CMK (cell line): ENCODE results near the gene ELK1.
"Not testable (repeated sequence)": the region's sequence is repeated elsewhere in the genome, so short reads cannot be mapped to it uniquely, and the experiment has no call there.

Experiments used
- DNase-seq: peaks from one replicate; pipeline ENCODE4 v3.0.0-alpha.2; 2010; ENCODE audit warnings: low read depth

The ELK1 gene

GRCh38 chrX:47650164-47651042 lies at the start of gene ELK1:
Gene ELK1, minus strand, starts transcription at chrX:47650563. Its CDS starts 9,122 bp downstream, at chrX:47641441.
- peak; percentile 95 for DNase-seq

- DNase-seq: no peak
Measured at GRCh38 chrX:47697181-47697580, 46.8 kb upstream of the ELK1 start.

GRCh38 chrX:47690175-47690574 lies 39.8 kb upstream of the ELK1 start:
- no peak for DNase-seq

GRCh38 chrX:47687263-47687662 lies 36.9 kb upstream of the ELK1 start:
- DNase-seq: no peak

- DNase-seq: no peak
Measured at GRCh38 chrX:47683829-47684205, 33.5 kb upstream of the ELK1 start.

GRCh38 chrX:47683184-47683828 lies 32.9 kb upstream of the ELK1 start:
- no peak for DNase-seq

- peak; percentile 33 for DNase-seq
Measured at GRCh38 chrX:47675959-47676859, 25.8 kb upstream of the ELK1 start.

- no peak for DNase-seq
Measured at GRCh38 chrX:47674776-47675175, 24.4 kb upstream of the ELK1 start.

- DNase-seq: not testable (repeated sequence)
Measured at GRCh38 chrX:47665797-47666196, 15.4 kb upstream of the ELK1 start.

GRCh38 chrX:47664737-47665136 lies 14.4 kb upstream of the ELK1 start:
- DNase-seq: no peak

GRCh38 chrX:47662144-47662657 lies 11.8 kb upstream of the ELK1 start:
- DNase-seq: no peak

- DNase-seq: no peak
Measured at GRCh38 chrX:47661539-47661938, 11.2 kb upstream of the ELK1 start.

GRCh38 chrX:47659421-47659726 lies 9.0 kb upstream of the ELK1 start:
- no peak for DNase-seq

GRCh38 chrX:47658684-47659420 lies 8.5 kb upstream of the ELK1 start, which contains the start of gene UXT:
Gene UXT, minus strand, starts transcription at chrX:47659180. Its CDS starts 253 bp downstream, at chrX:47658927.
- peak; percentile 89 for DNase-seq

GRCh38 chrX:47658301-47658683 lies 7.9 kb upstream of the ELK1 start:
- no peak for DNase-seq

- no peak for DNase-seq
Measured at GRCh38 chrX:47651043-47651905, 911 bp upstream of the ELK1 start.

- DNase-seq: no peak
Measured at GRCh38 chrX:47649781-47650163, 591 bp downstream of the ELK1 start.

- no peak for DNase-seq
Measured at GRCh38 chrX:47649271-47649670, 1.1 kb downstream of the ELK1 start.

- DNase-seq: no peak
Measured at GRCh38 chrX:47648376-47648775, 2.0 kb downstream of the ELK1 start.

GRCh38 chrX:47646636-47647035 lies 3.7 kb downstream of the ELK1 start:
- no peak for DNase-seq

GRCh38 chrX:47645530-47645929 lies 4.8 kb downstream of the ELK1 start:
- DNase-seq: no peak
